Stimulated activated CD8-positive, alpha-beta memory T cell treated with anti-CD3 and anti-CD28 coated beads, Interleukin-15, amount 100 ng/mL, for 48 hours (primary cell): Measurements from ENCODE around the gene RAB4A.

ENCODE experiments used
- DNase-seq, 2 donors: peaks; one replicate each; pipeline ENCODE4 v3.0.0-alpha.2; 2020; ENCODE audit warnings: low read depth in 2 of 2

Gene RAB4A

GRCh38 chr1:229244091-229244490, 26.8 kb upstream of the RAB4A start:
- DNase-seq = no peak

DNA sequence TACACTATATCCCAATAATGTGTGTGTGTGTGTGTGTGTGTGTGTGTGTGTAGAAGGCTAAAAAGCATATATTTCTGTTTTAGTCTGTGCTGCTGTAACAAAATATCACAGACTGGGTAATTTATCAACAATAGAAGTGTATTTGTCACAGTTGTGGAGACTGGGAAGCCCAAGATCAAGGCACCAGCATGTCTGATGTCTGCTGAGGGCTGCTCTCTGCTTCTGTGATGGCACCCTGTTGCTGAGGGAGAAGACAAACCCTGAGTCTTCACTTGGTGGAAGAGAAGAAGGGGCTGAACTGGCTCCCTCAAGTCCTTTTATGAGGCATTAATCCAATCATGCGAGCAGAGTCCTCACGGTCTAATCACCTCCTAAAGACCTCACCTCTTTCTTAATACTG, 23.0 kb upstream of the RAB4A start:
- no peak for DNase-seq

DNA sequence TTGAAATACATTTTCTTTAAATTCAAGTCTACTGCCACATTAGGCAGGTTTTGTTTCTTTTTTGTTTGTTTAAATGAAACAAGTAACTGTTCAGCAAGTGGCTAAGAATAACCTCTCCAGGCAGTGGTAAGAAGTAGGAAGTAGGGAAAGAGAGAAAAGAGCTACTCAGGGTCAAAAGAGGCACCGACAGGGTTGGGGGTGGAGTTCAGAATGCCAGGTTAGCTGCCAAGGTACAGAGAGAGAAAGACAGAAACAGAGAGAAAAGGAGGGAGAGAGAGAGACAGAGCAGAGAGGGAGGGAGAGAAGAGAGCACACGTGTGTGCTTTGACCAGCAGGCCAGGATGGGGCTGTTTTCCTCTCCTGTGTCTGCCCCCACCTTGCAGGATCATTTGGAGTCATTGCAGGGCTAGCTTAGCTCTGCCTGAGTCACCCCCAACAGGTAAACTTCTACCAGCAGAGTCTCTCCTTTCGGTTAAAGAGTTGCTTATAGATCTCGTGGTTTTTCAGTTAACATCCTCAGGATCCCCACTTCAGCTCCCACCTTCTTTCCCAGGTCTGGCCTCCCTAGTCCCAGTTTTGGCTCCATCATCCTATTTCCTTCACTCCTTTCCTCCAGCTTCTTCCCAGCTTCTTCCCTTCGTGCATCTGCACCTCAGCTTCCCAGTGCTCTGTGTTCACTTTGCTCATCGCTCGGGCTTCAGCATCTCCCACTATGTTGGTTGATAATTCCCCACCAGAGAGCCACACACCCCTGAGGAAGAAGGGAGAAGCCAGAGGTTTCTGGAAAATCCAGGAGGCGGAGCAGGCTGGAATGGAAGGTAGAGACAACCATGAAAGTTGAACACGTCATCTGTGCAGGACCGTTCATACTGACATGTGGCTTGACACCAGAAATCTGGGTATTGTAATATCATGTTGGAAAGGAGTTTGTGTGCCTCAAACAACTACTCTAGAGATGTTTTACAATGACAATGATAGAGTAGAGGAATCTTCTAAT, 21.8 kb upstream of the RAB4A start:
- no peak for DNase-seq

DNA sequence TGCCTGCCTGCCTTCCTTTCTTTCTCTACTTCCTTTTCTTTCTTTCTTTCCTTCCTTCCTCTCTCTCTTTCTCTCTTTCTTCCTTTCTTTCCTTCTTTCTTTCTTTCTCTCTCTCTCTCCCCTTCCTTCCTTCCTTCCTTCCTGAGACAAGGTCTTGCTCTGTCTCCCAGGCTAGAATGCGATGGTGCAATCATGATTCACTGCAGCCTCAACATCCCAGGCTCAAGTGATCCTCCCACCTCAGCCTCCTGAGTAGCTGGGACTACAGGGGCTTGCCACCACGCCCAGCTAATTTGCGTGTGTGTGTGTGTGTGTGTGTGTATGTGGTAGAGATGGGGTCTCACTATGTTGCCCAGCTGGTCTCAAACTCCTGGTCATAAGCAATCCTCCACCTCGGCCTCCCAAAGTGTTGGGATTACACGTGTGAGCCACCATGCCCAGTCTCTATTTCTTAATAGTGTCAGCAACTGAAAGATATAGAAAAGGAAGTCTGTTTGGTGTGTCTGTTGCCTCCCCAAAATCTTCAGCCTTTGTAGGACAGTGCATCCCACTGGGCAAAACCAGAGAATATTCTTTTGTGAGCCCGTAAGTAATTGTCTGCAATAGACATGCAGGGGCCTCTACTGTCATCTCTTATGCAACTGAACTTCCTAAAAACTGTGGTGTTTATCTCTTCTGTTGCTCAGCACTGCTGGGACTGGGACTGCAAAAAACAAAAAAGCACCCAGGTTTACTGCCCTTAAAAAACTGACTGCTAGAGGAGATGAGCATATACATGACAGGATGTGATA, 20.9 kb upstream of the RAB4A start:
- DNase-seq = no peak

DNA sequence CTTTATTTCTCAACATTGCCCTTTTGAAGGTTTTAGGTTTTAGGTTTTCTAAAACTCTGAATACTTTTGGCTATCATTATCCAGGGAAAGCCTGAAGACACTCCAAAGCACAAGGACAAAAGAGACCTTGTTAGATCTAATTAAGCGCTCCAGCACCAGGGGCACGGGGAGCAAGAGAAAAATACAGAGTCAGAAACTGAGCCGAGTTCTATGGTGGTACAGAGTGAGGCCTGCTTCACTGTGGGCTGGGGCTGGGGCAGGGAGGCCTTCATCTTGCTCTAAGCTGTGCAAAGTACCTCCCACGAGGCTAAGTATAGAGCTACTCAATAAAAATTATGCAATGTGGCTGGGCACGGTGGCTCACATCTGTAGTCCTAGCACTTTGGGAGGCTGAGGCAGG, 19.7 kb upstream of the RAB4A start:
- no peak for DNase-seq

- DNase-seq = no peak
Measured at GRCh38 chr1:229252228-229252984, 18.5 kb upstream of the RAB4A start.

DNA sequence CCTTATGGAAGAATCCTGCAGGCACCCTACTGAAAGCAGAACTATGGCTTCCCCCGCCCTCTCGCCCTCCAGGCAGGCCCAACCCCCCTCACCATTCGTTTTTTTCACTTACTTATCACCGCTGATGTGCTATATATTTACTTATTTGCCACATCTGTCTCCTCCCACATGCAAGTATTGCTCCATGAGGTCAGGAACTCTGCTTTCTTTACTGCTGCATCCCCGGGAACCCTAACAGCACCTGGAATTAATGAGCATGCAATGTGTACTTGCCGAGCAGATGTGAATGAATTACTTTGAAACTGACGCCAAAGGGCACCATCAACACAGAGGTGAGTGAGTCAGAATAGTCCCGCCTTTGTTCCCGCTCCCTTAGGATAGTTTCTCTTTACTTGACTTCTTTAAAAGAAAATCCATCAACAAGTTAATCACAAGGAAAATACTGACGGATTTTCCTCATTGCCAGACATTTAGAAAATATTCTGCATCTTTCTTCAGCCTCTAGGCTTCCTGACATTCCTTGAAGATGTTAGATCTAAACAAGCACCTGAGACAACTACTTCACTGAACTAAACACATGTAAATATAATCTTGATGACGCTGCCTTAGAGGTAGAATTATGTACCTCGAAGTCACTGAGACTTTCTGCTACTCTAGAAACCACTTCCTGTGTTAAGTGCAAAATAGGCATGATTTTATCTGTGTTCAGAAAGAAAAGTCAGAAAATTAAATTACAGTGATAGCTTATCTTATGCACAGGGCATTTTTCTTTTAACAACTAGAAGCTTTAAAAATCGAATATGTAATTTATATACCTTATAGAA, 17.5 kb upstream of the RAB4A start:
- DNase-seq = no peak

- DNase-seq = no peak
Measured at GRCh38 chr1:229254910-229255541, 15.9 kb upstream of the RAB4A start.

DNA sequence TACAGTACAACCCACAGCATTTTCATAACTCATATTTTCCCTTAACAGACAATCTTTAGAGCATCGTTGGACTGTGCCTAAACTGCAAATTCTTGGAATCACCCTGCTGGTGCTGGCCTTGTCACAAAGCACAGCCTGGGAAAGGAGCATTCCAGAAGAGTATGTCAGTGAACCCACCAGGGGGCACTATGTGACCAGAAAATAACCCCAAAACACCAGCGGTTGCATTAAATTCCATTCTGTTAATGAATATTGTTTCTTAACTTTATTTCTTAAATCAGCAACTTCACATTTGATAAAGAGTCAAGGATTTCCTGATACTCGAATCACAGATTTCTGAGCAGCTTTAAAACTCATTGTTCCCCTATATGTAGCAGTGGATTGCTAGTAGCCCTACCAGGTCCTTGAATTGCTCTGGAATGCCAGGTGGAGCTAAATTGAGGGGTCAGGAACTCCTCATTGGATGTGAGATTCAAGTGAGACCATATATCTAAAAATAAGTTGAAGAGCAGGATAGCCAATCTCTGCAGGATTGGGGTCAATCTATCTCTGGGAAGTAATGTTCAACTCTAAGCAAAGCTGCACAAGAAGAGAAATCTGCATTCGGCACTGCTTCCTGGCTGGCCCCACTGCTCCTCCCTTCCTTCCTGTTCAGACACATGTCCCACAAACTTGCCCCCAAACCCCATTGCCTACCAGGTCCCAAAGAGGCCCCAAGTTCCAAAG, 12.7 kb upstream of the RAB4A start:
- DNase-seq = no peak

- no peak for DNase-seq
Measured at GRCh38 chr1:229258757-229259060, 12.2 kb upstream of the RAB4A start.

GRCh38 chr1:229260297-229260696, 10.6 kb upstream of the RAB4A start:
- no peak for DNase-seq

DNA sequence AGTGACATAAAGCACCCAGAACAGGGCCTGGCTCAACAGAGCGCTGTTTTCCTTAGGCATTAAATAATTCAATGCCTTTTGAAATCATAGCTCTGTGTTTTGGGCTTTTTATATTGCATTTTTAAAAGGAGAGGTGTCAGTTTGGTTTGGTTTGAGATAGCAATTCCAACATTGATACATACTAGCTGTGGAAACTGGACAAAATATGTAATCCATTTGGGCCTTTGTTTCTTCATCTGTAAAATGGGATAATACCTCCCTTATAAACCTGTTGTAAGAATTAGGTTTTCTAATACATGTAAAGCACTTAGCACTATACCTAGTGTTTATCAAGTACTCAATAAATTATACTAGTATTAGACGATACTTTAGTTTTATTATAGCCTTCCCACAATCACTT, 8.7 kb upstream of the RAB4A start:
- no peak for DNase-seq

DNA sequence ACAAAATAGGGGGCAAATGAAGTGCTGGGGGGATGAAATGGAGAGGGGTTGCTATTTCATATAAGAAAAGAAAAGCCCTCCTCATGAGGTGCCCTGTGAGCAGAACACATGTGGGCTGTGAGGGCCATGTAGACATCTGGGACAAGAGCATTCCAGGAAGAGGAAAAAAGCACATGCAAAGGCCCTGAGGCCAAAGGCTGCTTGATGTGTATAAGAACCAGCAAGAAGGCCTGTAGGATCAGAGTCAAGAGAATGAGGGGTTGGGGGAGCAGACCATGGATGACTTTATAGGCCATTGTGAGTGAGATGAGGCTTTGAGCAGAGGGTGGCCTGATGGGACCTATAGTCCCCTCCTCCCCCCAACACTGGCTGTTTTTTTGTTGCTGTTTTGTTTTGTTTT, 7.7 kb upstream of the RAB4A start:
- no peak for DNase-seq

- no peak for DNase-seq
Measured at GRCh38 chr1:229264068-229264467, 6.8 kb upstream of the RAB4A start.

GRCh38 chr1:229264487-229264886, 6.4 kb upstream of the RAB4A start:
- no peak for DNase-seq

DNA sequence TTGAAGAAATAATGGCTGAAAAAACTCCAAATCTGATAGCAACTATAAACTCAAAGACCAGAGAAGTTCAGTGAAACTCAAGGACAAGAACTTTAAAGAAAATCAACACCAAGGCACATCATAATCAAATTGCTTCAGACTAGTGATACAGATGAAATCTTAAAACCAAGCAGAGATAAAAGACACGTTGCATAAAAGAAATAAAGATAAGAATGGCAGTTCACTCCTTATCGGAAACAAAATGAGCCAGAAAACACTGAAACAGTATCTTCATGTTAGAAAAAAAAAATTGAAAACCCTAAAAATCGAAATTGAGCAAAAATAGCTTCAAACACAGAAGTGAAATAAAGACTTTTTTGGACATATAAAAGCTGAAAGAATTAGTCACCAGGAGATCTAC, 4.6 kb upstream of the RAB4A start:
- DNase-seq = no peak

DNA sequence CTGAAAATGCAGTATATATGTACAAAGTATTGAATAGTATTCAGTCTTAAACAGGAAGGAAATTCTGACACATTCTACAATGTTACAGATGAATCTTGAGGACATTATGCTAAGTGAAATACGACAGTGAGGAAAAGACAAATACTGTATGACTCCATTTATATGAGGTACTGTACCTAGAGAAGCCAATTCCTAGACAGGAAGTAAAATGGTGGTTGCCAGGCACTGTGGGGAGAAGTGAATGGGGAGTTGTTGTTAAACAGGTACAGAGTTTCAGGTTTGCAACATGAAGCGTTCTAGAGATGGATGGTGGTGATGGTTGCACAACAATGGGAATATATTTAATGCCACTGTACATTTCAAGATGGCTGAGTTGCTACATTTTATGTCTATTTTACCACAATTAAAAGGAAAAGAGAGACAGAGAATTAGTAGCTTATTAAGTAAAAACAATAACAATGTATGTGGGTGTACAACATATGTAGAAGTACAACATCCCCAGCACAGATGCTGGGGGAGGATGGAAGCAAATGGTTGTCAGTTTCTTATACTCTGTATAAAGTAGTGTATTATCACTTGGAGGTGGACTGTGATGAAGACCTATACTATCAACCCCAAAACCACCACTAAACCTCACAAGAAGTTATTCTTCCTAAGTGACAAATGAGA, 3.9 kb upstream of the RAB4A start:
- DNase-seq = no peak

DNA sequence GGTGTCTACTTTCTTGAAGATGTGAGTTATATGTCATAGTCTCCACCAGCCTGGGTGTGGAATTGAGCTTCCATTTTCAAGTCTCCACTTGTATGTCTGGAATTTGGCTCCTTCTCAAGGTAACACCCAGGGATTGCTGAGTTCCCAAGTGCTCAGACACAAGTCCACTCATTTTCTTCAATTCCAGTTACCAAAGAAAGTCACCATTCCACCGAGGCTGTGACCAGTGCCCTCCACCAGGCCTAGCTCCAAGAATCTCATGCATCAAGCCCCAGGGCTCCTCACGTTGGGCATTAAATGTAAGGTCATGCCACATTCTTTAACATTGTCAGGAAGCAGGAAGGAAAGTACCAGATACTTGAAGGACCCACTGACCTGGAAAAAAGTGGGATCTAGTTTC, 2.4 kb upstream of the RAB4A start:
- no peak for DNase-seq

DNA sequence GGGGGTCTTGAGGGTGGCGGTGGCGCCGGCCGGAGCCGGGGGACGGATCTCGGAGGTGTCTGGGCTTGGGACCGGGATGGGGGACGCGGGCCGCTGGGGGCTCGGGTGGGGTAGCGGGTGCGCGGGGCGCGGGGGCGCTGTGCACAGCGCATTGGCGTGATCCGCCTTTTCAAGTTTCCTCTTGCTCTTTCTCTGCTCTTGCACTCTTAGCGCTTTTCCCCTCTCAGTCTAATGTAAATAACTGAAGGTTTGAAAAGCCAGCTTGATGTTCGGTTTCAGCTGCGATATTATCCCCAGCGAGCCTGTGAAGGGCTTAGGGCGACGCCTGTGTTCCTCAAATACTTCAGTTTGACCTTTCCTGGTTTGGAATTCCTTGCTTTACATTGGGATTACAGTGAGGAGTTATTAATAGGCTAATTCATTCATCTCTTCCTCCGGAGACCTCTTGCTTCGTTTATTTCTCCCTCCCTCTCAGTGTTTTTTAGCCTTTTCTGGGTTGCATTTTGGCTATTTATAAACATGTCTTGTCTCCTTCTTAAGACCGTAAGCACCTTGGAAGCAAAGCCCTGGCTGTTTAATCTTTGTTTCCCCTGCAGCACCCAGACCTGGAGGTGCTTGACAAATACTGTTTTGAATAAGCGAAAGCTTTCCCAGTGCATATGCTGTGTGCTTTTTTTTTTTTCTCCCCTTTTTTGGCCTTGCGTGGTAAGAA, 693 bp downstream of the RAB4A start:
- DNase-seq = no peak
